Panc1 (cell line): ENCODE measurements around the gene SDS. TPM values are rescaled to one million over a fixed set of nuclear protein-coding genes. Genes with fewer than 3 reads are reported as not detected.

Experiments
- ATAC-seq: fragments of 200-7000 bp; cut with Tn5 transposase; 2 replicates; pipeline ENCODE4 v1.9.1; 2020; ENCODE audit warnings: mild to moderate bottlenecking, moderate library complexity
- BruUV-seq: library from RNA; stranded (reverse); fragments of 400-500 nt; replicated peaks from 2 replicates; lab custom pipeline; 2021; lab: Mats Ljungman, UMichigan
- CTCF ChIA-PET: fragments of 300-600 bp; sonication (Branson Sonifier 250); formaldehyde crosslinking; loops from one replicate; lab custom pipeline; 2022; ENCODE audit warnings: antibody characterized with exemption; lab: Charles Lee
- POLR2A ChIA-PET: fragments of 300-600 bp; sonication (Branson Sonifier 250); formaldehyde crosslinking; loops from one replicate; lab custom pipeline; 2022; ENCODE audit warnings: antibody characterized with exemption; lab: Charles Lee
- DNase-seq: peaks from one replicate; pipeline ENCODE4 v3.0.0-alpha.2; 2010; ENCODE audit warnings: low read depth, low spot score
- H3K27ac ChIP-seq: 2 replicates; pipeline ENCODE4 v1.5.1; 2011; ENCODE audit warnings: mild to moderate bottlenecking, low read length, inconsistent platforms
- H3K27me3 ChIP-seq: fragments of 200-500 bp; sonication (Bioruptor generic); 2 replicates; pipeline ENCODE4 v1.6.0; 2014; ENCODE audit warnings: low read length, inconsistent platforms; ENCODE audit not compliant: control insufficient read depth, insufficient read depth
- H3K36me3 ChIP-seq: fragments of 200-500 bp; sonication (Bioruptor generic); 2 replicates; pipeline ENCODE4 v1.5.1; 2014; ENCODE audit warnings: inconsistent platforms, mild to moderate bottlenecking, low read length, moderate library complexity; ENCODE audit not compliant: control insufficient read depth, insufficient read depth
- H3K4me1 ChIP-seq: 2 replicates; pipeline ENCODE4 v1.5.1; 2011; ENCODE audit warnings: inconsistent platforms, mild to moderate bottlenecking, low read length, moderate library complexity; ENCODE audit not compliant: control insufficient read depth, insufficient read depth
- H3K4me3 ChIP-seq, 2 experiments: 2 replicates each; pipeline ENCODE4 v1.5.1; 2011 to 2012; ENCODE audit warnings: low read depth in 2 of 2, low read length in 2 of 2, mild to moderate bottlenecking in 2 of 2, inconsistent platforms in 1 of 2, moderate library complexity in 1 of 2
- H3K9me3 ChIP-seq: fragments of 200-500 bp; sonication (Bioruptor generic); 2 replicates; pipeline ENCODE4 v1.5.1; 2014; ENCODE audit warnings: low read depth, mild to moderate bottlenecking, inconsistent platforms, low read length, moderate library complexity; ENCODE audit not compliant: control insufficient read depth, insufficient read depth
- POLR2AphosphoS5 ChIP-seq: IDR thresholded peaks from 2 replicates; pipeline ENCODE4 v1.6.1; 2012; ENCODE audit warnings: mild to moderate bottlenecking, low read depth, low read length, moderate library complexity
- SIN3A ChIP-seq: IDR thresholded peaks from 2 replicates; pipeline ENCODE4 v1.6.1; 2012; ENCODE audit warnings: low read depth, mild to moderate bottlenecking, low read length, moderate library complexity, borderline replicate concordance; ENCODE audit not compliant: insufficient read depth
- TCF7L2 ChIP-seq: IDR thresholded peaks from 2 replicates; pipeline ENCODE4 v1.6.1; 2011; ENCODE audit warnings: mild to moderate bottlenecking, low read depth, low read length, inconsistent platforms
- in situ Hi-C: cut with HindIII; loops from 2 replicates; pipeline ENCODE4 v1.10.0; 2016; ENCODE audit warnings: low sequenced_read_pairs, low pct_unique_long_range_greater_than_20kb
- intact Hi-C: fragments of 100-400 bp; cut with micrococcal nuclease; formaldehyde crosslinking; loops from one replicate; pipeline ENCODE4 v1.10.0; 2022; ENCODE audit not compliant: unreplicated experiment
- total RNA-seq: library from RNA; stranded (reverse); gene quantifications from one replicate; pipeline ENCODE4 v1.2.1, GENCODE V29; 2021; ENCODE audit not compliant: unreplicated experiment
- TF ChIP-seq, protein P1 (sequence below): fragments of 450-650 bp; IDR thresholded peaks from 2 replicates; pipeline ENCODE4 v1.5.1; 2017; ENCODE audit warnings: mild to moderate bottlenecking
- TF ChIP-seq, protein P2 (sequence below), 2 experiments: IDR thresholded peaks; 2 replicates each; pipeline ENCODE4 v1.6.1; 2011 to 2012; ENCODE audit warnings: low read depth in 2 of 2, control low read depth in 1 of 2, low read length in 1 of 2, mild to moderate bottlenecking in 1 of 2, moderate library complexity in 1 of 2; ENCODE audit not compliant: insufficient read depth in 1 of 2

Gene SDS
- total RNA-seq, 1 experiment from 2014 or later = 0.15 TPM

DNA sequence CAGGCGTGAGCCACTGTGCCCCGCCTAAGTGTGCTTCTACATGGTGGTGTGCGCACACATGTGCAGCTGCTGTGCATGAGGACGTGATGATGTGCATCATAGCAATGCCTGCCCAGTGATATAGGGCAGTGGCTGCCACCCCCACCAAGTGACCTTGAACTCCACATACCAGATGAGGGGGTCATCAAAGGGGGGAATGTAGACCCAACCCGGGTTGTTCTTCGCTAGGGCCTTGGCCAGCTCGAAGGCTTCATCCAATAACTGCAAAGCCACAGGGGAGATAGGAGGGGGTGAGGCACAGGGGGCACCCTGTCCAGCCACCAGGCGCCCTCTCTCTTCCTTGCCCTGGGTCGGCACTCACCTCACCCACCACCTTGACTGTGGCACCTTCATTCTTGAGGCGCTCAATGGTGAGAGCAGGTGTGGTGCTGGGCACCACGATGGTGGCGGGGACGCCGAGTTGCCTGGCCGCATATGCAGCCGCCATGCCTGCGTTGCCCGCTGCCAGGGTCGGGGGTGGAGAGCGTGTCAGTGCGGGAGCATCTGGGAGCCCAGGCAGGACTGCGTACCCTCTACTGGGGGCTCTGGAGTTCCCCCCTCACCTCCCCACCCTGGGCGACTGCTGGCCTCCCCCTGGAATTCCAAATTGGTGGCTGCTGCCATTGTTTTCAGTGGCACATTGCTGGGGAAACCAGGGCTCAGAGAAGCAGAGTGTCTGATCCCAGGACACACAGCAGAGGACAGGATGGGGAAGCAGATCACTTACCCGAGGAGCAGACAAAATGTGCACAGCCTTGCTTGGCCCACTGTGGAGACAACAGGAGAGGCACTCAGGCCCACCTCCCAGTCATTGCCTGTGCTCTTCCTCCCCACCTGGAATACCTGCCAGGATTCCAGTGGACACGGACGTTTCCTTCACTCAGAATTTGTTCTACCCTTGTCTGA is 5.1 kb downstream of the SDS start:
- intact Hi-C loops (no loop called here), in situ Hi-C loops (no loop called here)
- H3K27me3 ChIP-seq = no peaks in the 10 kb centered on the region
- no peak overlapping the region for H3K27ac ChIP-seq
- H3K9me3 ChIP-seq = no peaks in the 10 kb centered on the region
- no peaks in the 10 kb centered on the region for H3K4me1 ChIP-seq
- BruUV-seq = no TSS peak
- POLR2A ChIA-PET = interaction anchor here (0.7 kb wide), 1 partner anchor 928 kb away, joined by 7 read pairs; no protein-coding TSS in a partner anchor
- CTCF ChIA-PET = no interaction called here
- no peak overlapping the region for H3K4me3 ChIP-seq
- ATAC-seq (no peak), DNase-seq (no peak)
- TF ChIP-seq SIN3A = no peak
- no peak for TF ChIP-seq POLR2AphosphoS5
- TF ChIP-seq, protein P1, sequence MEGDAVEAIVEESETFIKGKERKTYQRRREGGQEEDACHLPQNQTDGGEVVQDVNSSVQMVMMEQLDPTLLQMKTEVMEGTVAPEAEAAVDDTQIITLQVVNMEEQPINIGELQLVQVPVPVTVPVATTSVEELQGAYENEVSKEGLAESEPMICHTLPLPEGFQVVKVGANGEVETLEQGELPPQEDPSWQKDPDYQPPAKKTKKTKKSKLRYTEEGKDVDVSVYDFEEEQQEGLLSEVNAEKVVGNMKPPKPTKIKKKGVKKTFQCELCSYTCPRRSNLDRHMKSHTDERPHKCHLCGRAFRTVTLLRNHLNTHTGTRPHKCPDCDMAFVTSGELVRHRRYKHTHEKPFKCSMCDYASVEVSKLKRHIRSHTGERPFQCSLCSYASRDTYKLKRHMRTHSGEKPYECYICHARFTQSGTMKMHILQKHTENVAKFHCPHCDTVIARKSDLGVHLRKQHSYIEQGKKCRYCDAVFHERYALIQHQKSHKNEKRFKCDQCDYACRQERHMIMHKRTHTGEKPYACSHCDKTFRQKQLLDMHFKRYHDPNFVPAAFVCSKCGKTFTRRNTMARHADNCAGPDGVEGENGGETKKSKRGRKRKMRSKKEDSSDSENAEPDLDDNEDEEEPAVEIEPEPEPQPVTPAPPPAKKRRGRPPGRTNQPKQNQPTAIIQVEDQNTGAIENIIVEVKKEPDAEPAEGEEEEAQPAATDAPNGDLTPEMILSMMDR = no peak
- TF ChIP-seq TCF7L2 = no peak
- TF ChIP-seq, protein P2, sequence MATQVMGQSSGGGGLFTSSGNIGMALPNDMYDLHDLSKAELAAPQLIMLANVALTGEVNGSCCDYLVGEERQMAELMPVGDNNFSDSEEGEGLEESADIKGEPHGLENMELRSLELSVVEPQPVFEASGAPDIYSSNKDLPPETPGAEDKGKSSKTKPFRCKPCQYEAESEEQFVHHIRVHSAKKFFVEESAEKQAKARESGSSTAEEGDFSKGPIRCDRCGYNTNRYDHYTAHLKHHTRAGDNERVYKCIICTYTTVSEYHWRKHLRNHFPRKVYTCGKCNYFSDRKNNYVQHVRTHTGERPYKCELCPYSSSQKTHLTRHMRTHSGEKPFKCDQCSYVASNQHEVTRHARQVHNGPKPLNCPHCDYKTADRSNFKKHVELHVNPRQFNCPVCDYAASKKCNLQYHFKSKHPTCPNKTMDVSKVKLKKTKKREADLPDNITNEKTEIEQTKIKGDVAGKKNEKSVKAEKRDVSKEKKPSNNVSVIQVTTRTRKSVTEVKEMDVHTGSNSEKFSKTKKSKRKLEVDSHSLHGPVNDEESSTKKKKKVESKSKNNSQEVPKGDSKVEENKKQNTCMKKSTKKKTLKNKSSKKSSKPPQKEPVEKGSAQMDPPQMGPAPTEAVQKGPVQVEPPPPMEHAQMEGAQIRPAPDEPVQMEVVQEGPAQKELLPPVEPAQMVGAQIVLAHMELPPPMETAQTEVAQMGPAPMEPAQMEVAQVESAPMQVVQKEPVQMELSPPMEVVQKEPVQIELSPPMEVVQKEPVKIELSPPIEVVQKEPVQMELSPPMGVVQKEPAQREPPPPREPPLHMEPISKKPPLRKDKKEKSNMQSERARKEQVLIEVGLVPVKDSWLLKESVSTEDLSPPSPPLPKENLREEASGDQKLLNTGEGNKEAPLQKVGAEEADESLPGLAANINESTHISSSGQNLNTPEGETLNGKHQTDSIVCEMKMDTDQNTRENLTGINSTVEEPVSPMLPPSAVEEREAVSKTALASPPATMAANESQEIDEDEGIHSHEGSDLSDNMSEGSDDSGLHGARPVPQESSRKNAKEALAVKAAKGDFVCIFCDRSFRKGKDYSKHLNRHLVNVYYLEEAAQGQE (IDR thresholded peaks at IDR 0.05; ENCODE audit: insufficient read depth in 1 of 2, low read depth in 2 of 2, low read length in 1 of 2) = no peak
- H3K36me3 ChIP-seq = no peaks in the 10 kb centered on the region

DNA sequence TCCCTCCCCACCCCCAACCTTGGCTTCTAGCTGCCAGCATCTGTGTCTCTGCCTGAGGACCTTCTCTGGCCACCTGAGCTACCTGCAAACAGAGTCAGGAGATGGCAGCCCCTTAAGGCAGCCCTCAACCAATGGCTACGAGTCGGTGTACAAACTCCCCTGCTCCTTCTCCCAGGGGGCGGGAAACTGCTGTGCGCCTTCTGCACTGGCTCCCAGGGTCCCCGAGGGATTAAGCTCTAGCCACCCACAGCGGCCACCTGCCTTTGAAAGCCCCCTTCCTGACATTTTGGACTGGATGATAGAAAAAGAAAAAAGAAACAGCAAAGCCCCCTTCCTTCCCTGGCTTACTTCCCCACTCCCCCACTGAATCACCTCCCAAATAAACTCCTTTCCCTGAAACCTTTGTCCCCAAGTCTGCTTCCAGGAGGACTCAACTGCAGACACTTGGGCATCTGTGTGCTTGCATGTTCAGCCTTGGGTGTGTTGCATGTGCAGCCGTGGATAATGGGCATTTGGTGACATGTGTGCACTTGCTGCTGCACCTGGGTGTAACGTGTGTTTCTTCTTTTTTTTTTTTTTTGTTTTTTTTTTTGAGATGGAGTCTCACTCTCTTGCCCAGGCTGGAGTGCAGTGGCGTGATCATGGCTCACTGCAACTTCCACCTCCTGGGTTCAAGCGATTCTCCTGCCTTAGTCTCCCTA is 6.0 kb downstream of the SDS start:
- in situ Hi-C loops (no loop called here), intact Hi-C loops (no loop called here)
- no peaks in the 10 kb centered on the region for H3K27me3 ChIP-seq
- CTCF ChIA-PET = no interaction called here
- H3K4me1 ChIP-seq = no peaks in the 10 kb centered on the region
- H3K36me3 ChIP-seq = no peaks in the 10 kb centered on the region
- TF ChIP-seq, protein P1 = no peak
- TF ChIP-seq POLR2AphosphoS5 (no peak), SIN3A (no peak), TCF7L2 (no peak)
- TF ChIP-seq, protein P2 (IDR thresholded peaks at IDR 0.05; ENCODE audit: insufficient read depth in 1 of 2, low read depth in 2 of 2, low read length in 1 of 2) = no peak
- DNase-seq = no peak
- H3K27ac ChIP-seq = no peak overlapping the region
- no peak for ATAC-seq
- H3K9me3 ChIP-seq = no peaks in the 10 kb centered on the region
- no TSS peak for BruUV-seq
- H3K4me3 ChIP-seq = no peak overlapping the region
- POLR2A ChIA-PET = interaction anchor here (0.7 kb wide), 1 partner anchor 927 kb away, joined by 7 read pairs; no protein-coding TSS in a partner anchor
